Activated CD8-positive, alpha-beta memory T cell treated with anti-CD3 and anti-CD28 coated beads, Interleukin-2, amount 10 ng/mL, durations not matched to agents 7 days and 5 days (primary cell): ENCODE measurements around the gene PTEN. TPM values are rescaled to one million over a fixed set of nuclear protein-coding genes. Genes with fewer than 3 reads are reported as not detected.
"Not testable (repeated sequence)": the region's sequence is repeated elsewhere in the genome, so short reads cannot be mapped to it uniquely, and the experiment has no call there.

Source experiments
- ATAC-seq: fragments of 150-1000 bp; cut with Tn5 transposase; one replicate; pipeline ENCODE4 v1.10.0; 2021; ENCODE audit warnings: moderate library complexity
- CTCF ChIA-PET: fragments of 350-600 bp; sonication (Branson Sonifier 250); formaldehyde crosslinking; loops from one replicate; lab custom pipeline; 2021; ENCODE audit warnings: antibody characterized with exemption; lab: Charles Lee
- DNase-seq: peaks from one replicate; pipeline ENCODE4 v3.0.0-alpha.2; 2020
- H3K27ac Mint-ChIP-seq: one replicate; pipeline ENCODE4 v1.8.0; 2021; ENCODE audit warnings: mild to moderate bottlenecking, mixed read lengths
- H3K27me3 Mint-ChIP-seq: one replicate; pipeline ENCODE4 v1.8.0; 2021; ENCODE audit warnings: mixed read lengths
- H3K36me3 Mint-ChIP-seq: one replicate; pipeline ENCODE4 v1.8.0; 2021; ENCODE audit warnings: mild to moderate bottlenecking, mixed read lengths
- H3K4me1 Mint-ChIP-seq: one replicate; pipeline ENCODE4 v1.8.0; 2021; ENCODE audit warnings: mixed read lengths
- H3K4me3 Mint-ChIP-seq: one replicate; pipeline ENCODE4 v1.8.0; 2021; ENCODE audit warnings: mild to moderate bottlenecking, moderate library complexity, mixed read lengths
- H3K9me3 Mint-ChIP-seq: one replicate; pipeline ENCODE4 v1.8.0; 2022; ENCODE audit warnings: low read depth, mixed read lengths
- total RNA-seq, 2 experiments: library from RNA; stranded (reverse); gene quantifications; one replicate each; pipeline ENCODE4 v1.2.3, GENCODE V29; 2021

Gene PTEN
- 10 to 100 TPM; 73.7 to 90.4 TPM for total RNA-seq

DNA sequence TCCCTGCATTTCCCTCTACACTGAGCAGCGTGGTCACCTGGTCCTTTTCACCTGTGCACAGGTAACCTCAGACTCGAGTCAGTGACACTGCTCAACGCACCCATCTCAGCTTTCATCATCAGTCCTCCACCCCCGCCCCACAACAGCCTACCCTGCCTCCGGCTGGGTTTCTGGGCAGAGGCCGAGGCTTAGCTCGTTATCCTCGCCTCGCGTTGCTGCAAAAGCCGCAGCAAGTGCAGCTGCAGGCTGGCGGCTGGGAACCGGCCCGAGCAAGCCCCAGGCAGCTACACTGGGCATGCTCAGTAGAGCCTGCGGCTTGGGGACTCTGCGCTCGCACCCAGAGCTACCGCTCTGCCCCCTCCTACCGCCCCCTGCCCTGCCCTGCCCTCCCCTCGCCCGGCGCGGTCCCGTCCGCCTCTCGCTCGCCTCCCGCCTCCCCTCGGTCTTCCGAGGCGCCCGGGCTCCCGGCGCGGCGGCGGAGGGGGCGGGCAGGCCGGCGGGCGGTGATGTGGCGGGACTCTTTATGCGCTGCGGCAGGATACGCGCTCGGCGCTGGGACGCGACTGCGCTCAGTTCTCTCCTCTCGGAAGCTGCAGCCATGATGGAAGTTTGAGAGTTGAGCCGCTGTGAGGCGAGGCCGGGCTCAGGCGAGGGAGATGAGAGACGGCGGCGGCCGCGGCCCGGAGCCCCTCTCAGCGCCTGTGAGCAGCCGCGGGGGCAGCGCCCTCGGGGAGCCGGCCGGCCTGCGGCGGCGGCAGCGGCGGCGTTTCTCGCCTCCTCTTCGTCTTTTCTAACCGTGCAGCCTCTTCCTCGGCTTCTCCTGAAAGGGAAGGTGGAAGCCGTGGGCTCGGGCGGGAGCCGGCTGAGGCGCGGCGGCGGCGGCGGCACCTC, at the start of gene PTEN, which contains the start of gene KLLN:
PTEN (plus strand) TSS at position 573 of the 891 bp plus-strand sequence. CDS start 845 bp downstream, outside the sequence.
KLLN (minus strand) TSS at position 481 of the 891 bp plus-strand sequence. CDS start 1,046 bp downstream, outside the sequence.
- DNase-seq (peak; percentile 89), ATAC-seq (peak; percentile 61)
- H3K27ac Mint-ChIP-seq = peak within 1 kb of the TSS; percentile 93
- H3K9me3 Mint-ChIP-seq = no peaks in the 10 kb centered on the region
- peaks cover 26% of the 10 kb centered on the region for H3K36me3 Mint-ChIP-seq
- CTCF ChIA-PET = interaction anchor here (1.5 to 9.3 kb wide), 7 partner anchors 11 to 529 kb away, joined by 4 to 82 read pairs (median 8); partner anchors contain the start of gene ATAD1
- H3K27me3 Mint-ChIP-seq = no peaks in the 10 kb centered on the region
- peak within 1 kb of the TSS; percentile 92 for H3K4me3 Mint-ChIP-seq
- H3K4me1 Mint-ChIP-seq = peaks cover 29% of the 10 kb centered on the region

DNA sequence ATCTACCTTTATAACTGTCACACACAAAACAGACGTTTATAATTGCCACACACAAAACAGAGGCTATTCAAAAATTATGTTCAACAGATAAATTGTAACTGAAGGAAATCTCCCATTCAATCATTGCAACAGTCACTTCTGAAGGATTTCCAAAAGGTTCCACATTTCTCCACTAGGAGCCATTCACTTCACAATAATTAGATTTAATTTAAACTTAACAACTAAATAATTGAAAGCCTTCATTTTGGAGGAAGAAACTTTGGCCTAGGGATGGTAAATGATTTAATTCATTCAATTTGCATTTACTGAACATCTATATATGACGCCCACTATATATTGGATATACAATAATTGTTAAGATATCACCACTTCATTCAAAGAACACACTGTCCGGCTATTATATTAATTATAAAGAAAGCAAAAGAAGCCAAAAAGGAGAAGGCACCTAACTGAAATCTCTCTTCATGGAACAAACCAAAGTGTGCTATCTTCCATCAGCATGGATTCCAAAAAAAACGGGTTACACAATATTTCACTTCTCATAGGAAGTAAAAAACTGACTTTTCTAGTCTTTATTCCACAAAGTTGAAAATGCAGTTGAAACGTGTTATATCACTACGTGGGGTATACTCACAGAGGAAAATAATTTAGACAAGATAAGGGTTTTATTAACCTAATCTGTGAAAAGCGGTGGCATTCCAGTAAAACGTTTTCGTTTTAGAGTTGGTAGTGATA, 47.1 kb upstream of the PTEN start:
- Mint-ChIP-seq H3K27me3 (no peaks in the 10 kb centered on the region), H3K4me3 (peak overlapping the region; percentile 81), H3K9me3 (no peaks in the 10 kb centered on the region), H3K4me1 (peaks cover 30% of the 10 kb centered on the region), H3K27ac (peak overlapping the region; percentile 89), H3K36me3 (peaks cover 23% of the 10 kb centered on the region)
- no peak for DNase-seq
- no peak for ATAC-seq
- CTCF ChIA-PET = interaction anchor here (1.1 kb wide), 1 partner anchor 767 kb away, joined by 4 read pairs; the partner anchor contains the start of gene RNLS

DNA sequence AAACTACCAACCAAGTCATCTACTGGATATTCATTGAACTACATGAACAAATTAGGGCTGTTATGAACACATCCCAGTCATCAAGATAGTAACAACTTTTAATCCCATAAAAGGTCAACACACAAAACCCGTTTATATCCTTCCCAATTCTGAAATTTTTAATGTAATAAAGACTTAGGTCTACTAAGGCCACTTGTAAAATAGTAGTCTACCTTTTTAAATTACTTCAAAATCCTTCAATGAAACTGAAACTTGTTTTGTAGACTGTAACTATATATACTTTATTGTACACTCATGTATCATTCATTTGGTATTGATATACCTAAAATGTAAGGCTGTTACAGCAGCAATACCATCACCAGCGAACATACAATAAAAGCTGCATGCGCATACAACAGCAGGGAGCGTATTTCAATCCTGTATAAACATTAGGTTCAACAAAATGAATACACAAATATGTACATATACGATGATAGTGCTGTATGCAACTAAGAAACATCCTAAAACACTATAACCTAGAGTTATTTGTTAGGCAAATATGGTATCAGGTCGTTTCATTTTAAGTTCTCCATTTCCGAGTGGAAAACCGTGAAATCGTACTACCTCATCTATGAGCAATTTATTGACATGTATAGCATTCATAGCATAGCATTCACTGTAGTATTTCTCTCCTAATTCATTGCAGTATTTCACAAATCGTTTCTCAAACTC, 46.4 kb upstream of the PTEN start:
- Mint-ChIP-seq H3K4me1 (peaks cover 30% of the 10 kb centered on the region), H3K27me3 (no peaks in the 10 kb centered on the region), H3K27ac (peak overlapping the region; percentile 89), H3K4me3 (peak overlapping the region; percentile 81), H3K36me3 (peaks cover 16% of the 10 kb centered on the region), H3K9me3 (no peaks in the 10 kb centered on the region)
- CTCF ChIA-PET = interaction anchor here (1.2 kb wide), 1 partner anchor 33 kb away, joined by 4 read pairs; no protein-coding TSS in a partner anchor
- DNase-seq = no peak
- no peak for ATAC-seq

DNA sequence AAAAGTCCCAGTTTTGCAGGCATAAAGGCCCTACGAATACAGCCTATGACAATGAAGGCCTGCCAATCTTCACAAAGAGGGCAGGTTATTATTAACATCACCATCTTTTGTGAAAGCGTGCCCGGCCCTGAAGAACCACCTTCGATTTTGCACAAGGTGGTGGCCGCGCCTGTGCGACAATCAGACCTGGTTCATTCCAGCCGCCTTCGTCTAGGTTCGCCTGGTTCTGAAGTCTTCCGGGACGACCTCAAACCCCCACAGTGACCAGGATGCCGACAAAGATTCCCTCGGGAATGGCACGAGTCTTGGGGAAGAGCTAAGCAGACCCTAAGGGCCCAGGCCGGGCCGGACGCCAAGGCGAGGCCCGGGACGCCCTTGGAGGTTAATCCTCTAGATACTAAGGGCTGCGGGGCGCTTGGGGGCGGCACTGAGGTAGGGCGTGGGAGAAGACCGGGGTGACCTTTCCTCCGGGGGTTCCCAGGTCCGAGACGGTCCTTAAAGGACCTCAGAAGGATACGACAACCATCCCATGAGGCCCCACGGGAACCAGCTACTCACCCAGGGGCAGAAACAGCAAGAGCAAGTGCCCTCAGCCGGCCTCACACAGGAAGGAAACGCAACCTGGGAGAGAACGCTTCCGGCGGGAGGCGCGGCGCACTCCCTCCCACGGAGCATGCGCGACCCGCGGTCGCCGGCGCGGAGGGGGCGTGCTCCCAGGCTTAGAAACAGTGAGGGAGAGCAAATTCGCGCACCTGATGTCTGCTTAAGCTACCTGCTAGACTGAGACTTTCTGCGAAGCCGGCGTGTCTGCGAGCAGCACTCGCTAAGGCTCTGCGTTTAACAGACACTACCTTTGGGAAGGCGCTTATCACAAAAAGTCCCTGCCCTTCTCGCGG, 45.6 kb upstream of the PTEN start, which contains the start of gene ATAD1:
ATAD1 (minus strand) TSS at position 618 of the 896 bp plus-strand sequence. CDS start 3,627 bp downstream, outside the sequence.
- peak within 1 kb of the TSS; percentile 89 for H3K27ac Mint-ChIP-seq
- CTCF ChIA-PET = interaction anchor here (0.6 to 1.9 kb wide), 12 partner anchors 10 to 747 kb away, joined by 3 to 12 read pairs (median 3); partner anchors contain the start of genes KLLN and PTEN
- H3K36me3 Mint-ChIP-seq = peaks cover 10% of the 10 kb centered on the region
- H3K4me1 Mint-ChIP-seq = peaks cover 30% of the 10 kb centered on the region
- H3K4me3 Mint-ChIP-seq = peak within 1 kb of the TSS; percentile 81
- H3K27me3 Mint-ChIP-seq = no peaks in the 10 kb centered on the region
- DNase-seq (peak; percentile 92), ATAC-seq (peak; percentile 93)
- no peaks in the 10 kb centered on the region for H3K9me3 Mint-ChIP-seq

GRCh38 chr10:87818505-87819288, 44.7 kb upstream of the PTEN start:
- Mint-ChIP-seq H3K27me3 (no peaks in the 10 kb centered on the region), H3K36me3 (peaks cover 7% of the 10 kb centered on the region), H3K4me1 (peaks cover 29% of the 10 kb centered on the region), H3K9me3 (no peaks in the 10 kb centered on the region), H3K27ac (peak overlapping the region; percentile 89), H3K4me3 (peak overlapping the region; percentile 81)
- CTCF ChIA-PET = interaction anchor here (0.6 to 1.9 kb wide), 12 partner anchors 9 to 746 kb away, joined by 3 to 12 read pairs (median 3); partner anchors contain the start of genes KLLN and PTEN
- peak; percentile 58 for ATAC-seq
- peak; percentile 79 for DNase-seq

GRCh38 chr10:87819289-87819585, 44.2 kb upstream of the PTEN start:
- Mint-ChIP-seq H3K27me3 (no peaks in the 10 kb centered on the region), H3K4me1 (peaks cover 27% of the 10 kb centered on the region), H3K36me3 (peaks cover 5% of the 10 kb centered on the region), H3K9me3 (no peaks in the 10 kb centered on the region), H3K27ac (no peak overlapping the region), H3K4me3 (peak overlapping the region; percentile 41)
- ATAC-seq = no peak
- no peak for DNase-seq
- CTCF ChIA-PET = interaction anchor here (1.0 to 1.9 kb wide), 5 partner anchors 8 to 47 kb away, joined by 3 to 5 read pairs (median 3); no protein-coding TSS in a partner anchor

DNA sequence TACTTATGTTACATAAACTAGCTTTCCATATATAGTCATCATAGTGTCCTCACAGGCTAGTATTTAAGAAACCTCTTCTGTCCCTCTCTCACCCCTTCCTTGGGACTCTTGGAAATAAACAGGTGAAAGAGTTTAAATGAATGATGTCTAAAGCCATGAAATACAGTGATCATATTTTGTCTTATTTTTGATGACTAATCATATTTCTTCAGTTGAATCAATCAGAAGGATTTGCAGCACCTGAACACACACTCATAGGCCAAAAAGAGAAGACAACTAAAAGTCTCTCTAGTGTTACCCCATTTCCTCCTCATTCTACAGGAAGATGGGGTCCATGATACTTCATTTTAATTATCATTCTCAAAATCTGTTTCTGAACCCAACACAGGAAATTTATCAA, 36.8 kb upstream of the PTEN start:
- no peaks in the 10 kb centered on the region for H3K9me3 Mint-ChIP-seq
- H3K36me3 Mint-ChIP-seq = peaks cover 3% of the 10 kb centered on the region
- peaks cover 30% of the 10 kb centered on the region for H3K4me1 Mint-ChIP-seq
- H3K4me3 Mint-ChIP-seq = no peak overlapping the region
- CTCF ChIA-PET = no interaction called here
- H3K27me3 Mint-ChIP-seq = no peaks in the 10 kb centered on the region
- no peak overlapping the region for H3K27ac Mint-ChIP-seq
- ATAC-seq (no peak), DNase-seq (no peak)

DNA sequence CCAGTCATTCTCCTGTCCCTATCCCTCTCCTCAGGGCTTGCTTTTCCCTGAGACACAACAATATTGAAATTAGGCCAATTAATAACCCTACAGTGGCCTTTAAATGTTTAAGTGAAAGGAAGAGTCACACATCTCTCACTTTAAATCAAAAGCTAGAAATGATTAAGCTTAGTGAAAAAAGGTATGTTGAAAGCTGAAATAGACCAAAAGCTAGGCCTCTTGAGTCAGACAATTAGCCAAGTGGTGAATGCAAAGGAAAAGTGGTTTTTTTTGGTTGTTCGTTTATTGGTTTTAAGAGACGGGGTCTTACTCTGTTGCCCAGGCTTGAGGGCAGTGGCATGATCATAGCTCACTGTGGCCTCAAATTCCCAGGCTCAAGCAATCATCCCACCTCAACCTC, 35.7 kb upstream of the PTEN start:
- Mint-ChIP-seq H3K9me3 (no peaks in the 10 kb centered on the region), H3K36me3 (peaks cover 3% of the 10 kb centered on the region), H3K27me3 (no peaks in the 10 kb centered on the region), H3K27ac (no peak overlapping the region), H3K4me1 (peaks cover 30% of the 10 kb centered on the region), H3K4me3 (no peak overlapping the region)
- ATAC-seq = no peak
- DNase-seq = no peak
- CTCF ChIA-PET = interaction anchor here (1.0 kb wide), 1 partner anchor 9 kb away, joined by 4 read pairs; the partner anchor contains the start of gene ATAD1

DNA sequence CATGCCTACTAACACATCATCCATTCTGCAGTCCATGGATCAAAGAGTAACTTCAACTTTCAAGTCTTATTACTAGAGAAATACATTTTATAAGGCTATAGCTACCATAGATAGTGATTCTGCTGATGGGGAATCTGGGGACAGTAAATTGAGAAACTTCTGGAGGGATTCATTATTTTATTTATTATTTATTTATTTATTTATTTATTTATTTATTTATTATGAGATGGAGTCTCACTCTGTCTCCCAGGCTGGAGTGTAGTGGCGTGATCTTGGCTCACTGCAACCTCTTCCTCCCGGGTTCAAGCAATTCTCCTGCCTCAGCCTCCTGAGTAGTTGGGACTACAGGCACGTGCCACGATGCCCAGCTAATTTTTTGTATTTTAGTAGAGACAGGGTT, 34.4 kb upstream of the PTEN start:
- DNase-seq, ATAC-seq, H3K36me3 Mint-ChIP-seq, CTCF ChIA-PET, H3K27ac Mint-ChIP-seq, H3K9me3 Mint-ChIP-seq, H3K27me3 Mint-ChIP-seq, H3K4me3 Mint-ChIP-seq: not testable (repeated sequence)
- H3K4me1 Mint-ChIP-seq = peaks cover 30% of the 10 kb centered on the region

GRCh38 chr10:87829986-87830729, 33.3 kb upstream of the PTEN start:
- no peaks in the 10 kb centered on the region for H3K9me3 Mint-ChIP-seq
- CTCF ChIA-PET = interaction anchor here (2.5 kb wide), 1 partner anchor 16 kb away, joined by 7 read pairs; no protein-coding TSS in a partner anchor
- H3K27me3 Mint-ChIP-seq = no peaks in the 10 kb centered on the region
- DNase-seq (no peak), ATAC-seq (peak; percentile 30)
- H3K4me1 Mint-ChIP-seq = peaks cover 30% of the 10 kb centered on the region
- peaks cover 3% of the 10 kb centered on the region for H3K36me3 Mint-ChIP-seq
- no peak overlapping the region for H3K4me3 Mint-ChIP-seq
- no peak overlapping the region for H3K27ac Mint-ChIP-seq

DNA sequence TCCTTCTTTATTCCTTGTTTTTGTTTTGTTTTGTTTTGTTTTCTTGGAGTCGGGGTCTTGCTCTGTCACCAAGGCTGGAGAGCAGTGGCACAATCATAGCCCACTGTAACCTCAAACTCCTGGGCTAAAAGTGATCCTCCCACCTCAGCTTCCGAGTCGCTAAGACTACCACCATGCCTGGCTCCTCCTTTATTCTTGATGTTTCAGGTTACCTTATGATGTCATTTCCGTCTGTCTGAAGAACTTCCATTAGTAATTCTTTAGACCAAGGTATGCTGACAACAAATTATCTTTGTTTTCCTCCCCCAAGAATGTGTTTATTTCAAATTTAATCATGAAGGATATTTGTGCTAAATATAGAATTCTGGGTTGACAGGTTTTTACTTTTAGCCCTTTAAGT, 27.3 kb upstream of the PTEN start:
- Mint-ChIP-seq H3K36me3 (peaks cover 9% of the 10 kb centered on the region), H3K9me3 (no peaks in the 10 kb centered on the region), H3K4me3 (no peak overlapping the region), H3K27me3 (peaks cover 4% of the 10 kb centered on the region), H3K4me1 (peaks cover 2% of the 10 kb centered on the region), H3K27ac (no peak overlapping the region)
- no peak for DNase-seq
- CTCF ChIA-PET = no interaction called here
- no peak for ATAC-seq
